ENCODE measurements around the gene NAALADL2.
"Not testable (repeated sequence)": the region's sequence is repeated elsewhere in the genome, so short reads cannot be mapped to it uniquely, and the experiment has no call there.

The NAALADL2 gene

DNA sequence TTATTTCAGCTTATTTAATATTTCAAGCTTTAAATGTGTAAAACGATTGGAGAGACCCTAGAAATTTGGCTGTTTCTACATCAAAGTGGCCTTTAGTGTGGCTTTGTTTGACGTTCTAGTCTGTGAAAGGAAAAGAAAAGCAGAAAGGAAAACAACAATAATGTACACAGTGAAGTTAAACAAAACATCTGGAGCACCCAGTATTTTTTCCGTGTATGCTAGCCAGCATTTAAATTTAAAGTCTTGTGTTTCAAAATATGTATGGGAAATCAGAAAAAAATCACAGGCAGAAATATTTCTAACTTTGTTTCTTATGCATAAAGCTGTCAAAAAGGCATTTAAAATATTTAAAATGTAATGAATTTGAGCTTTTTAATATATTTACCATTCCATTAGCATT is 218.1 kb downstream of the NAALADL2 start:
- DNase-seq, result no peak

DNA sequence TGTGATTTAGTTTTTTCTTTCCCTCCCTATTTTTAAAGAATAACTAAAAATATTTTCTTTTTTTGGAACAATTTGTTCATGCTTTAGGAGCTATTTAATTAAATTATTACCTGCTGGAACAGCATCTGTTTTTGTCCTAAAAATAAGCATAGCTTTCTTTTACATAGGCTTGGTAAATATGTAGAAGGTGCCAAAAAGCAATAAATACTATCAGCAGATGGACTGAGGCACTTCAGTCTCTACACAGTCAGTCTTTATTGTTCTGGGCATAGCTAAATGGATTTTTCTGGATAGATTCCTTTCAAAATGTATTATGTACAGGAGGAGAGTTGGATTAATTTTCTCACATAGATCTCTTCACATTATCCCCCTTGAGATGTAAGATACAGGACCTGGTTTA is 223.5 kb downstream of the NAALADL2 start:
- no peak for DNase-seq

DNA sequence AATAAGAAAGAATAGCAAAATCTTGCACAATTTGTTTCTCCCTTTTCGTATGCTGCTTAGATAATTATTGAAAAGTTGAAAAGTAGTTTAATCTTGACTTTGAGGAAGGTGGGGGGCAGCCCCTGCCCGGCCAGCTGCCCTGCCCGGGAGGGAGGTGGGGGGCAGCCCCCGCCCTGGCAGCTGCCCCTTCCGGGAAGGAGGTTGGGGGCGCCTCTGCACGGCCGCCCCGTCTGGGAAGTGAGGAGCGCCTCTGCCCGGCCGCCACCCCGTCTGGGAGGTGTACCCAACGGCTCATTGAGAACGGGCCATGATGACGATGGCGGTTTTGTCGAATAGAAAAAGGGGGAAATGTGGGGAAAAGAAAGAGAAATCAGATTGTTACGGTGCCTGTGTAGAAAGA is 228.0 kb downstream of the NAALADL2 start:
- DNase-seq, result not testable (repeated sequence)

DNA sequence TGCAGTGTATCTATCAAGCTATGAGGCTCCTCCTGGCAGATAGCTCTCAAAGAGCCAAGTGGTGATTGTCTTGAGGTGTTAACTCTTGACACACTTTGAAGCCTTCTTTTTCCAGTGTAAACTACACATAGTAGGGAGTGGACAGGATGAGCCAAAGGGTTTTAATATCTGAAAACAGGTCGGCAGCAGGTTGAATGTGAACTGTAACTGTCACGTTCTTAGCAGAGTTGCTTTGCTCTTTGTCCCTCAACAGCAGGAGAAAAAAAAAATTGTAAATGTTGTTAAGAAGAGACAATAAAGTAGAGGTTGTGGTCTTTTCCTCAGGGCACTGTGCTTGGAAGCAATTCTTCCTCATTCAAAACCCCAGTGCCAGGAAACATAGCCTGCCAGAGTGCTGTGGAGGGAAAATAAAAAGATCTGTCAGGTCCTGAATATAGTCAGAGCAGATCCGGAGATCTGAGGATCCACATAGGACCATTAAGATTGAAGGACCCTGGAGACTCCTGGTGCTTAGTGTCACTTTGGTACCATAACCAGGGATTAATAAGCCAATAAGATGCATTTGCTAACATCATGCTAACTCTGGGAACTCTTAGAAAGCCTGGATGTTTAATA is 229.7 kb downstream of the NAALADL2 start:
- no peak for DNase-seq

DNA sequence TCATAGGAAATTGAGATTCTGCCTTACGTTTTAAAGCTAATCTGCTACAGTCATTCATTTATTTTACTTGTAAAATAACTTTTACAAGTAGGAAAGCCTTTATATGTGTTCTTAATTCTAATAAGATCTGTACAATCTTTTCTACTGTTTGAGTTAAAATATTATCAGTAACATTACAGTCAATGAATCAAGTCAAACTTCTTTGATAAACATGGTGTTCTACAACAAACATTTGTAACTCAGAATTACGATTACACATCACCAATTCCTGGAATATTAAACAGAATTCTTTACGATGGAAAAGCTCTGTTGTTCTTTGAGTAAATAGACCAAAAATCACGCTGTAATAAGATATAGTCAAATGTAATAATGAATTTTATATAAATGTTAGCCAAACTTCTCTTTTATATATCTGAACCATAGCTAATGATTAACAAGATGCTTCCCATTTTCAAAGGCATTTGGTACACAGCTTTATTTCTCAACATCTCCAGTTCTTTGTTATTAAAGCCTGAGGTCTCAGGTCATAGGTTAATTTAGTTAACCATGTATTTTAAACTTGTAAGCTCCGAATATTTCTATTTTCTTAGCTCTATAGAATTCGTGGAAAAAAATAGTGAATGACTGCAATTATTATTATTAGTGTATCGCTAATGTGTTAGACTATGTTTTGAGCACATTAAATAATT is 232.4 kb downstream of the NAALADL2 start:
- DNase-seq, result no peak

DNA sequence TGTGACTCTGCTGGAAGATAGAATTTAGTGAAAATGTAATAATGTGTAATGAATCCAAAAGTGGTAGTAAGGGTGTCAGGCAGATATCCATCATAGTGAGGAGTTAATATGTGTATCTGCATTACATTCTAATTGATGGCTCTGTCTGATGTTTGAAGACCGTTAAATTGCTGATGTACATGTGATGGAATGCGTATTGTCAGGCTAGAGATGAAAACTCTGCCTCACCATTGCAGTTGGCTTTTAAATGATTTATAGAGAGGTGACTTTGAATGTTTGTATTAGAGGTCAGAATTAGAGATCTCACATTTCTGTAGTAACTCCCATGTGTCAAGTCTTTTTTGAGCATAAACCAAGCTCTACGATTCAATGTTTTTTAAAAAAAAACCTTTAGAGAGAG is 234.6 kb downstream of the NAALADL2 start:
- no peak for DNase-seq

DNA sequence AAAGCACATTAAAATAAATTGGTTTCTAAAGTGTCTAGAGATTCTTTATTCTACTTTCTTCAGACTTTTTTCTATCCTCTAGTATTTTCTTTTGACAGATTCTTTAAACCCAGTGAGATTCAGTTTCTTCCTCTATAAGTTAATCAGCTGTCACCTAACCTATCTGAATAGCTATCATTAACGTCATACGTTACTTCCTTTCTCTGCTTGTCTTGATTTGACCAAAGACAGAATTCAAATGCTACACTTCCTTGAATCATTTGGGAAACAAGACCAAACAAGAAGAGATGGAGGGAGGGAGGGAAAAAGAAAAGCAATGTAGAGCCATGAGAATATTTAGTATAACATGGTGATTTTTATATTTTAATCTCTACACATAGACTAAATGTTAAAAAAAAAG is 235.2 kb downstream of the NAALADL2 start:
- DNase-seq, result no peak

DNA sequence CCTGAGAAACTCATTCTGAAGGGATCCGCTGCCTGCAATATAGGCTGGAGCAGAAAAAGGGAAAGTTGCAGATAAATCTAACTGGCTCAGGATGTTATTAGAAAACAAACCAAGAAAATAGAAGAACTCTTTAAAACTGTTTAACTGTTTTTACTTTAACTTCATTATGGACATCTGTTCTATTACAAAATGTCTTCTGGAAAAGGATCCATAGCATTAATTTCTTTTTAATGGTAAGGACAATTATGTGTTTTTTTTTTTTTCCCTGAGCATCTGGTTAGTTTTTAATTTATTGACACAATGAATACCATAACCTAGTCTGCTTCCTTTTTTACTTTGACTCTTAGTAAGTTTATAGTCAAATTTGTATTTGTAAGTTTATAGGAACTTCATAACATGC is 239.5 kb downstream of the NAALADL2 start:
- DNase-seq, result no peak

DNA sequence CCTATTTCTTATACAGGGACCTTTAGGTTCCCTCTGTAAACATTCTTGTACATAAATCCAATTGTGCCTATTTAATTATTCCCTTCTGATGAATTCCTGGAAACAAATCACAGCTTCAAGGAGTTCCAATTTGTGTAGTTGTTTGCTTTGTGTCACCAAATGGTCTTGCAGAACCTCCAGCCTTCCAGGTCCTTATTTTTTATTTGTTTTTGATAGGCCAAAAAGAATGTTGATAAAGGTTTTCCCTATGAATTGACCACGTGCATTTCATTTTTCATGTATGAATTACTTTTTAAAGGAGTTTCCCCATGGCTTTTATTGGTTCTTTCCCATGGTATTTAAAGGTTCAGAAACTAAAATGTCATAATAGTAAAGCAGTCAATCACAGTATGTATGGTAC is 243.0 kb downstream of the NAALADL2 start:
- DNase-seq, result no peak

DNA sequence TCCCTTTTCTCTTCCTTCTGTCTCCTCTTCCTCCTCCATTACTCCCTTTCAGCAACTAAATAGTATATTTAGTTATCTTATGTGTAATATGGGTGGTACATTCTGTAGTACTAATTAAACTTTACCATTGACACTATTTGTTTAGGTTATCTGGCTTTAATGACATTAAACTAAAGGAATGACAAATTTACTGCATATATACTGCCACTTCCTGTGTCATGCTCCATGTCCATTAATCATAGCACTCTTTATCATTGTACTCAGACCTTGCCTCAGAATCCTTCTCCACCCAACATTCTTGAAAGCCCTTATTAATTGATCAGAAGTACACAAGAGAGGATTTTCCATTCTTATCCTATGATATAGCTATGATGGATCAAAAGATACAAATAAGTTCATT is 244.2 kb downstream of the NAALADL2 start:
- DNase-seq, result no peak

DNA sequence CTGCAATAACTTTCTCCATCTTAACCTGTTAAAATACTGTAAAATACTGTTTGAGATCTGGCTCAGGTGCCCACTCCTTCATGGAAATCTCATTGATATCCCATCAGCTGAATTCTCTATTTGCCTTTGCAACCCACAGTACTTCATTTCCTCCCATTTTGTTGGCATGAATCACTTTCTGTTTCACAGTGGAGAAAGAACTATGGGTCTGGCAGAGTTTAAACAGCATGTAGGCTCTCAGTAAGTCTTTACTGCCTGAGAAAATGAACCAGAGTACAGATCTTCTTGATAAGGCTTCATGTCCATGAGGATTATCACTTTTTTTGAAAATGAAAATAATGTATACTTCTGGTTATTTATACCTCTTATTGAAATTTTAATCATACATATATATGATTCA is 245.9 kb downstream of the NAALADL2 start:
- DNase-seq, result no peak

DNA sequence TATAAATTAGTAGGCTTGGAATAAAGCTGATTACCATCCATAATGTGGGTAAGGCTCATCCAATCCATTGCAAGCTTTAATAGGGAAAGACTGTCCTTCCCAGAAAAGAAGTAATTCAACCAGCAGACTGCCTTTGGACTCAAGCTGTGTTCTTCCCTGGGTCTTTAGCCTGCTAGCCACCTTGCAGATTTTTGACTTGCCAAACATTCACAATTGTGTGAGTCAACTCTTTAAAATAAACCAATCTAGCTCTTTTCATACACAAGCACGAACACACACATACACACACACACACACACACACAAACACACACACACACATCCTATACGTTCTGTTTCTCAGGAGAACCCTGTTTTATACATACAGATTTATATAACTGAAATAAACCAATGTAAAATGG is 248.1 kb downstream of the NAALADL2 start:
- no peak for DNase-seq

DNA sequence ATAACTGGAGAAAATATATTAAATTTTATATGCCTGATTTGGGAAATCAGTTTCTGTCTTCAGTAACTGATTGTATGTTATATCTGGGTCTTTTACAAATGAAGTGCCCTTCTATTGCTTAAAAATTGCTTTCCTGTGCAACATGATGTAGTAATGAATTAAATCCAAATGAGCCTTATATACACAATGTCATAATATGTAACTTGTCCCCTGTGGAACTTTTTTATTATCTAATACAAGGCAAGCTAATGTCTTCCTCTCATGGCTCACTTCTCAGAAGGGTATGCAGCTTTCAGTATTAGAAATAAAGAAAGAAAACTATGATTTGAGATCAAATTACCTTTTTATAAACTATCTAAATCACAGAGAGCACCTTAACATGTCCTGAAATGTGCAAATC is 248.9 kb downstream of the NAALADL2 start:
- DNase-seq, result no peak

DNA sequence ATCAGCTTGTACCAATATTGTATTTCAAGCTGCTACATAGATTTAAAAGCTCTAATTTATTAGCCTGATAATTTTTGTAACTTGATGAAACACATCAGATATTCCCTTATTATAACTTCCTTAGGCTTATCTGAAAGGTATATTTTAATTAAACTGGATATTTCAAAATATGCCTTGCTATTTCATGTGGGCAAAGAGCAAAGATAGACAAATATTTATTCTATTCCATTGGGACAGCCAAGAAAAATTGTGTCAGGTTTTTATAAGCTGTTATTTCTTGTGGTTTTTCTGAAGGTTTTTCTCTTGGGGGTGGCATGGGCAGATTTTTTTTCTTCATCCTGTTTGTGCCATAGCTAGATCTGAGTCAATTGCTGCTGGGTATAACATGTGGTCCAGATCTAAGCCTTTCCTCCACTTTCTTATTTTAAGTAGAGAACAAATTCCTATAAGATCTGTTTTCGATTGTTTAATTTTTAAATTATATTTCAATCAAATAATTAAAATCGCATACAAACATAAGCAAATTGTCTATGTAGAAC is 249.5 kb downstream of the NAALADL2 start:
- DNase-seq, result no peak

DNA sequence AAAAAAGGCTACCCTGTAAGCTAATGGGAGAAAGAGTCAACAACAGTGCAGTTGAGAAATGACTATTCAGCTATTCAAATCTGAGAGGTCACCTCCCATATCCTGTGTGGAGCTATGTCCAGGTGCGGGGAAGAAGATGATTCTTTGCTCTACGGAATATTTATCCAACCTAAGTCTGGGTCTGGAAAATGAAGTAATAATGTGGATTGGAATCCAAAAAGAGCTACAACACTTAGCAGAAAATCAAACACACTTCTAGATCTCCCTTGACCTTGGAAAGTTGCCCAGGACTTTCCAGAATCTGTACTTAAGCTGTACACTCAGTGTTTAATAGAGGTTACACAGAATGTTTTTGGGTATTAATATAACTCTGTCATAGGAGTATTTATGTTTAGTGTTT is 251.9 kb downstream of the NAALADL2 start:
- DNase-seq, result no peak

DNA sequence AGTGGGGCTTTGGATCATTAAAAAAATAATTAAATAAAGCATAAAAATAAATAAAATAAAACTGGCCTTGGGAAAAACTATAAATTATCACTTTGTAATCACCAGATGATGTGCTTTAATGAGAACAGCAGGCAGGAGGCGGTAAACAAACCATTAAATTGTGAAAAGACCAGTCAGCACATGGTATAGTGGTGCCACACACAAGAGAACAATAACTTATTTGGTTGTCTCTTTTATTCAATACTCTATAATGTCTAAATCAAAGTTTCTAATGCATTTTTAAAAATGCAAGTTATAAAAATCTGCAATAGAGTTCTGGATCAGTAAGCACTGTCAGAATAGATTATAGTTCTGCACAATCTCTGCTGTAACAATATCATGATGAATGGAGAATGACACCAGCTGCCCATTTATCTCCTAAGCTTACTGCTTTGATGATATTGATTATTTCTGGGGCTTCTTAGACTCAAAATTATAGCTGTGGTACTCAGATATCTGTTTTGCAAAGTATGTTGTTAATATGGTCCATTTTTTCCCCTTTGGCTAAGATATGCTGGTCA is 259.3 kb downstream of the NAALADL2 start:
- no peak for DNase-seq

DNA sequence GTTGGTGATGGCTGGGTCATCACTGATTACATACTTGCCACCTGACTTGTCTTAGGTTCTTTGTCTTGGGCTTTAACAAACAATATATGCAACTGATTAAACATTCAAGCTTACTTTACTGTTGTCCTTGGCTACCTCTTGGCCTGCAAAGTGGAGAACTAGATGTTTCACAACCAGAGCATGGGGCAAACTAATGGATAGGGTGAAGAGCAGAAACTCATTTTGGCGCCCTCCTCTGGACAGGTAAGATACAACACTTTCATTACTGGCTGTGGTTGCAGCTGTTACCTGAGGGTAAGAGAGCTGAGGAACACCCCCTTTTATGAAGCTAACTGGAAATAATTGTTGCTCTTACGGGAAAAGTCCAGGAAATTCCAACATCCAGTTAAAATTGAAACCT is 262.1 kb downstream of the NAALADL2 start:
- no peak for DNase-seq

DNA sequence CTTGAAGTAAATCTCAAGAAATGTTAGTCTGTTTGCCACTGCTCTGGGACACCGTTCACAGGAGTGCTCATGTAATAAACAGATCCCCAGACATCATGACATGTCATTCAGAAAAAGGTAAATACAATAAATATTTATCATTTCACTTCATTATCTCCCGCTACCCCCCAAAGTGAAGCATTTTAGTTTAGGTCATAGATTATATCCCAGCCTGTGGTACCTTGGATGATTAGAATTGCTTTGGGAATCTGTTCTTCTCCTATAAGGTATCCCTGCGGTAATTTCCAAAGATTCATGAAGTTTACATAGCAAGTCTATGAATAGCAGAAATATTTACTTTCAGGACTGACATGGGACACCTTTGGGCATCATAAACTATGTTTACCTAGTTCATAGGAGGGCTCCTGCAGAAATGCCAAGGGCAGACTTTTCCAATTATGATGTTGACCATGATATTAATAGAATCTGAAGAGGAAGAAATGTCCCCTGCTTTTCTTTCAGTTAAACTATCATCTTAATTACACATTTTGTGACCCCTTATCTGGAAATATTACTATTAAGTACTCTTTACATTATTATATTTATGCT is 268.0 kb downstream of the NAALADL2 start:
- no peak for DNase-seq

DNA sequence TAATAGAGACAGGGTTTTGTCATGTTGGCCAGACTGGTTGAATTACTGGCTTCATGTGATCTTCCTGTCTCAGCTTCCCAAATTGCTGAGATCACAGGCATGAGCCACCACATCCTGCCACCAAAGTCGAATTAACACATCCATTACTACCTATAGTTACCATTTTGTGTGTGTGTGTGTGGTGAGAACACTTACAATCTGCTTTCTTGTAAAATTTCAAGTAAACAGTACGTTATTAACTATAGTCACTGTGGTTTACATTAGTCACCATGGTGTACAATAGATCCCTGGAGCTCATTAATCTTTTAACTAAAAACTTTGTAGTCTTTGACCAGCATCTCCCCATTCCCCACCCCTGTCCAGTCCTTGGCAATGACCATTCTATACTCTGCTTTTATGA is 270.0 kb downstream of the NAALADL2 start:
- DNase-seq, result no peak

DNA sequence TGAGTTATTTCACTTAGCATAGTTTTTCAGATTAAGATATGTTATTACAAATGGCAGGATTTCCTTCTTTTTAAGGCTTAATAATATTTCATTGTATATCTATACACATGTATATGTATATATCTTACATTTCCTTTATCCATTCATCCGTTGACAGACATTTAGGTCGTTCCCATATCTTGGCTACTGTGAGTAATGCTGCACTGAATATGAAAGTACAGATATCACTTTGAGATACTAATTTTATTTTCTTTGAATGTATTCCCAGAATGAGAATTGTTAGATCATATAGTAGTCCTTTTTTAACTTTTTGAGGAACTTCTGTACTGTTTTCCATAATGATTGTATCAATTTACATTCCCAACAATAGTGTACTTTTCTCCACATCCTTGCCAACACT is 270.4 kb downstream of the NAALADL2 start:
- DNase-seq, result no peak

DNA sequence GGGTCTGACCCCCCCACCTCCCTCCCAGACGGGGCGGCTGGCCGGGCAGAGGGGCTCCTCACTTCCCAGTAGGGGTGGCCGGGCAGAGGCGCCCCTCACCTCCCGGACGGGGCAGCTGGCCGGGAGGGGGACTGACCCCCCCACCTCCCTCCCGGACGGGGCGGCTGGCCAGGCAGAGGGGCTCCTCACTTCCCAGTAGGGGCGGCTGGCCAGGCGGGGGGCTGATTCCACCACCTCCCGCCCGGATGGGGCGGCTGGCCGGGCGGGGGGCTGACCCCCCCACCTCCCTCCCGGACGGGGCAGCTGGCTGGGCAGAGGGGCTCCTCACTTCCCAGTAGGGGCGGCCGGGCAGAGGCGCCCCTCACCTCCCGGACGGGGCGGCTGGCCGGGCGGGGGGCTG is 272.7 kb downstream of the NAALADL2 start:
- DNase-seq, result not testable (repeated sequence)

DNA sequence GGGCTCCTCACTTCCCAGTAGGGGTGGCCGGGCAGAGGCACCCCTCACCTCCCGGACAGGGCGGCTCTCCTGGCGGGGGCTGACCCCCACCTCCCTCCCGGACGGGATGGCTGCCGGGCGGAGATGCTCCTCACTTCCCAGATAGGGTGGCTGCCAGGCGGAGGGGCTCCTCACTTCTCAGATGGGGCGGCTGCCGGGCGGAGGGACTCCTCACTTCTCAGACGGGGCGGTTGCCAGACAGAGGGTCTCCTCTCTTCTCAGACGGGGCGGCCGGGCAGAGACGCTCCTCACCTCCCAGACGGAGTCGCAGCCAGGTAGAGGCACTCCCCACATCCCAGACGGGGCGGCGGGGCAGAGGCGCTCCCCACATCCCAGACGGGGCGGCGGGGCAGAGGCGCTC is 273.6 kb downstream of the NAALADL2 start:
- DNase-seq, result not testable (repeated sequence)

DNA sequence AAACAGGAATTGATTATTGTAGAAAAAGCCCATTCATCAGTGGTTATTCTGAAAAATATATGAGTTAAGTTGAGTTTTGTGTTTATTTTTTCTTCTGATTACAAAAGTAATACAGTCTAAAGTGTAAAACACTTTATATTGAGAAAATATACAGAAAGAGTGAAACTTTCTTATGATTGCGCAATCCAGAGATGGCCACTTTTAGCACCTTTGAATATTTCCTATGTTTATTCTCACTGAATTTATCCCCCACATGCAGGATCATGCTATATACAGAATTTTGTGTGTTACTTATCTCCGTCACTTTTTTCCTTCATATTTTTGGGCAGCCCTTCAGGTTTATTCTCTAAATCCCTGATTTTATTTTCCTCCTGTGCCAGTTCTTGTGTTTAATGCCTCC is 285.2 kb downstream of the NAALADL2 start:
- DNase-seq, result no peak

DNA sequence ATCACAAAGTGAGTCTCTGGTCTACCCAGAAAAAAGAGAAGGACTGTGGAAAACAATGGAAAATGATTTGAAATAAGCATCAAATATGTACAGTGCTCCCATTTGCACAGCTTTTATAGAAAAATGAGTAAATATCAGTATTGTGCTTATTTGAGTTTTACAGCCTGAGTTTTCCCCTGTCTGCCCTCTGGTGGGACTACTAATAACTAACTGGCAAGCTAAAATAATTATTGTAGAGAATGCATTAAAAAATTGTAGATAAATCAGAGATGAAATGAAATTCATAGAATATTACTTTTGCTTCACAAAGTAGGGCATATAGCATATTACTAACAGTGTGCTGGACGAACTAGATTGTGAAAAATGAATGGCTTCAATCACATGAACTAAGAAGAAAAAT is 287.1 kb downstream of the NAALADL2 start:
- DNase-seq, result no peak

Data from T-helper 1 cell (primary cell).